ENCODE measurements around the gene TFEB. TPM values are rescaled to one million over a fixed set of nuclear protein-coding genes. Genes with fewer than 3 reads are reported as not detected.

TFEB gene
- polyA plus RNA-seq, 1 donor from 2014 or later, result 196 TPM

DNA sequence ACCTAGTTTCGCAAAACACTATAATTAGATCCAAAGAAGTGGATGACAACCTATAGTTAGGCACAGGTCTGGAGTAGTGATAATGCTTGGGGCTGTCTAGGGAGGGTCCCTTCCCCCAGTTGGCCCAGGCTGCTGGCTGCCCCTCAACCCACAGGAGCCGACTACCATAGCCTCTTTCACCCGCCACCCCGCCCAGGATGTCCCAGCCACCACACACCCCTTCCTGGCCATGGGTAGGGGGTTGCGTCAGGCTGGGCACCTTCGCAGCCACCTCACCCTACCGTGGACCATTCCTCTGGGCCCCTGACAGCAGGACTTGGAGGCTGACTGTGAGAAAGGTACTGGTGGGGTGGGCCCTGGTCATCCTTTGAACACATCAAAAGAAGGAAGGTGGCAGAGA lies 8.5 kb downstream of the TFEB start:
- Mint-ChIP-seq H3K4me1 (peaks cover 48 to 67% (median 66%) of the 10 kb centered on the region in 3 donors), H3K27ac (peak overlapping the region; percentile 76 to 96 (median 94)), H3K4me3 (peak overlapping the region; percentile 90 to 95 (median 92)), H3K27me3 (no peaks in the 10 kb centered on the region), H3K36me3 (peaks cover 13% of the 10 kb centered on the region), H3K9me3 (no peaks in the 10 kb centered on the region)

DNA sequence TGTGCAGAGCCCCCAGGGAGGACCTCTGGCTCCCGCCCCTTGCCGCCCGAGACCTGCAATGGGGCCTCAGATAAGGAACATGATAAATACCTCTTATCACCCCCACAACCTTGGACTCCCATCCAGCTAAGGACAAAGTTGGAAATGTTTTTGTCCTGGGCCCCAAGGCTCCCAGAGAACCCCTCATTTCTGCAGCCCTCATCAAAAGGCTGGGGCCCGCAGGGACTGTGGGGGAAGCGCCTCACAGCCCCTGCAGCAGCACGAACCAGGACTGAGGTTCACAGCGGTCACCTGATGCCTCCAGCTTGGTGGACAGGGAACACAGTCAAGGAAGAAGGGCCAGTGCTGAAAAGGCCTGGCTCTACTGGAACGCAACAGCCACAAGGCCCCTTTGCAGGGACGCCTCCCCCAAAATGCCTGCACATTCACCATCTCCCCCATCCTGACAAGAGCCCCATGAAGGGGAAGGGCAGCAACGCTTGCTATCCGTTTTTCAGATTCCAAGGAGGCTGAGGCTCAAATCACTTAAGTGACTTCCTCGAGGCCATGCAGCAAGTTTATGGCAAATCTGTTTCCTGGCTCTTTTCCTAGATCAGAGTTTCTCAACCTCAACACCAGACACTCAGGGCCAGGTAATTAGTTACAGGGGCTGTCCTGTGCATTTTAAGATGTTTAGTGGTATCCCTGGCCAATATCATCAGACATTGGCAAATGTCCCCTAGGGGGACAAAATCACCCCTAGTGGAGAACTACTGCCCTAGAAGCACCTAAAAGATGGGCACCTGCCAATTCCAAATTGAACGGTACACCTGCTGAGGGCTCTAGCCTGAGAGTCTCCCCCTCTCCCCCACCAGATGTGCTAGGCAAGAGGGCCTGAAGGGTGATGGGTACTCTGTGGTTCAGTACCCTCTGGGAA lies 10.6 kb downstream of the TFEB start:
- Mint-ChIP-seq H3K27ac (peak overlapping the region; percentile 66 to 97 (median 97)), H3K4me3 (peak overlapping the region; percentile 88 to 98 (median 94)), H3K36me3 (peaks cover 10% of the 10 kb centered on the region), H3K9me3 (no peaks in the 10 kb centered on the region), H3K4me1 (peaks cover 65 to 74% (median 73%) of the 10 kb centered on the region in 3 donors), H3K27me3 (no peaks in the 10 kb centered on the region)

DNA sequence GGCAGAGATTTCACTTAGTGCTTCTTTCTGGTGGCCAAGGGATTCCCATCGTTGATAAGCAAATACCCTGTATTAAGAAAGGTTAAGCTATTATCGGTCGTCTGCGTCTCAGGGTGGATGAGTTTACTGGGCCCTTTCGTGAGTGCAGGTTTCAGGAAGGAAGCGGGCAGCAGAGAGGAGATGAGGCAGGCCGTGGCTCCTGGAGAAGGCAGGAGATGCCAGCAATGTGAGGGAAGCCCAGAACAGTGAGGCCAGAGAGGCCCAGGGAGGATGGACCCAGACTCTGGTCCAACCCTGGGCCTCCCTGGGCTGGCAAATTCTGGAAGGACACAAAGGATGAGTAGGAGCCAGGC lies 11.2 kb downstream of the TFEB start:
- H3K4me3 Mint-ChIP-seq, result peak overlapping the region; percentile 88 to 98 (median 94)
- no peaks in the 10 kb centered on the region for H3K9me3 Mint-ChIP-seq
- H3K27ac Mint-ChIP-seq, result peak overlapping the region; percentile 66 to 97 (median 97)
- peaks cover 68 to 74% (median 73%) of the 10 kb centered on the region in 3 donors for H3K4me1 Mint-ChIP-seq
- peaks cover 9% of the 10 kb centered on the region for H3K36me3 Mint-ChIP-seq
- H3K27me3 Mint-ChIP-seq, result no peaks in the 10 kb centered on the region

DNA sequence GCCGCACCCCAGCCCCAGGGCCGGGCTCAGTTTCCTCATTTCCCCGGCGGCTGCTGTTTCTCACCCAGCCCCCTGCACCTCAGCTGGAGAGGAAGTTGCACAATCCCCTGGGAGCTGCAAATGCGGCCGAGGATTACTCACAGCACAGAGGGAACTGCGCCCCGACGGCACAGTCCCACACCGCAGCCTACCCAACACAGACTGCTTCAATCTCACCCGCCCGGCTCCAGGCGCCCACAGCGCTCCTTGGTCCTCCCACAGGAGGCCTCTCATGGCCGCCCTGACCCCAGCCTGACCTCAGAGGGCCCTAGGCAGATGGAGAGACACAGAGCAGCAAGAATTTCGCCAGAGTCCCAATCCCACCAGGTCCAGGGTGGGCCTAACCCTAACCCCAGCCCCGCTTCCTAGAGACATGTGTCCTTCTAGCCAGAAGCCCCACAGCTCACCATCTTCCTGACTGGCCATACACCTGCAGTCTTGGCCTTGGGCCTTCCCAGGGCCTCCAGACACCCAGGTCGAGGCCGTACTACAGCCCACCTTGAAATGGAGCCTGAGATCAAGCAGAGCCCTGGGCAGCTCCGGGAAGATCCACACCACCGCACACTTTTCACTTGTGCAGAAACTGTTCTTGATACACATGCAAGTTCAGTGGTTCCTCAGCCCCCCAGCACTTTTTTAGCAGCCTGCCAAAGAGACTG lies 11.7 kb downstream of the TFEB start:
- Mint-ChIP-seq H3K27me3 (no peaks in the 10 kb centered on the region), H3K27ac (peak overlapping the region; percentile 66 to 97 (median 97)), H3K4me1 (peaks cover 63 to 71% (median 69%) of the 10 kb centered on the region in 3 donors), H3K9me3 (no peaks in the 10 kb centered on the region), H3K4me3 (peak overlapping the region; percentile 88 to 98 (median 94)), H3K36me3 (peaks cover 4% of the 10 kb centered on the region)

DNA sequence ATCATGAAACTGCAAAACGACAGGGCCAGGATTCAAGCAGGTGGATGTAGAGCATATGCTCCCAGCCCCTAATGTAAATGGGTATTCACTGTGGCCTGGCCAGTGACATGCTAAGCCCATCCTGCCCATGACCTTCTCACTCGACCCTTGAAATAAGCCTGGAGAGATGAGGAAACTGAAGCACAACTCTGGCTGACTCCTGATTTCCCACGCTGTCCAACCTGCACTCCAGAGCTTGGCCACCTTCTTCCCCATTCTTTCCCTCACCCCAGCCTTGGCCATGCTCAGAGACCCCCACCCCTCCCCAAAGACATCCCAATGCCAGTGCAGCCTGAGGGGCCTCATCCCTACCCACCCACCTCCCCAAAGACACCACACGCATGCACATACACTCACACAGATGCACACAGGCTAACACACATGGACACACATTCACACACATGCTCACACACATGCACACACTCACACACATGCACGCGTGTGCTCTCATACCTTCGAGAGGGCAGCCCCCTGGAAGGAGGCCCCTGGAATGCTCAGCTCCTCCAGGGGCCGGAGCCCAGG lies 12.4 kb downstream of the TFEB start:
- no peaks in the 10 kb centered on the region for H3K9me3 Mint-ChIP-seq
- H3K27me3 Mint-ChIP-seq, result no peaks in the 10 kb centered on the region
- peaks cover 3% of the 10 kb centered on the region for H3K36me3 Mint-ChIP-seq
- peak overlapping the region; percentile 66 to 97 (median 97) for H3K27ac Mint-ChIP-seq
- peak overlapping the region; percentile 88 to 98 (median 94) for H3K4me3 Mint-ChIP-seq
- peaks cover 58 to 73% (median 69%) of the 10 kb centered on the region in 3 donors for H3K4me1 Mint-ChIP-seq

DNA sequence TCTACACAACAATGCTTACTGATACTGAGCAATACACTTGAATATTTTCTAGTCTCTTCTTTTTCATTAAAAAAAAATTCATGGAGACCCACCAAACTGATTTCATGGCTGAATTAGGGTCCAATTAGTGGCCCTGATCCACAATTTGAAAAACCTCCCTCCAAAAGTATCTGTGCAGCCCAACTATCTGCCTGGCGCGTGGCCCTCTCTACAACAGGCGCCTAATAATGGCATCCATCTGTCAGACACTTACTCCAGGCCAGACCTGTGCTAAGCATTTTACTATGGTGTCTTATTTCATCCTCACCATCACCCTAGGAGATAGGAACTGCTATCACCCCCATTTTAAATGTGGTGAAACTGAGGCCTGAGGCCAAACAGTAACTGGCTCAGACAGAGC lies 14.0 kb downstream of the TFEB start:
- H3K27ac Mint-ChIP-seq, result peak overlapping the region in 2 of 3 donors; percentile 66 to 92
- H3K36me3 Mint-ChIP-seq, result peaks cover 1% of the 10 kb centered on the region
- peak overlapping the region; percentile 75 to 98 (median 92) for H3K4me3 Mint-ChIP-seq
- peaks cover 62 to 77% (median 75%) of the 10 kb centered on the region in 3 donors for H3K4me1 Mint-ChIP-seq
- H3K9me3 Mint-ChIP-seq, result no peaks in the 10 kb centered on the region
- H3K27me3 Mint-ChIP-seq, result no peaks in the 10 kb centered on the region

DNA sequence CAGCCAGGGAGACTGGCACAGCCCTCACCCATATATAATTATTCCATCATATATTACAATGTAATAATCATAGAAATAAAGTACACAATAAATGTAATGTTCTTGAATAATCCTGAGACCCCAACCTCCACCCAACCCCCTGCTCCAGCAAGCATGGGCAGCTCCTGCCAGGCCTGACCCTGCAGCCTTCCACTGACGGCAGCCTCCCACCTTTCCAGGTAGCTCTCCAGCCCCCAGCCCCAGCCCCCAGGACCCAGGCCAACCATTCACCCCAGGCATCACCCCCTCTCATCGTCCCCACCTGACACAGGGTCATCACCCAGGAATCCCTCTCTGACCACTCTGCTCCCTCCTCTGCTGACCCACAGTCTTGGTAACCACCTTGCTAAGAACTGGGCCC lies 14.6 kb downstream of the TFEB start:
- Mint-ChIP-seq H3K4me3 (peak overlapping the region; percentile 75 to 98 (median 92)), H3K4me1 (peaks cover 61 to 79% (median 78%) of the 10 kb centered on the region in 3 donors)

DNA sequence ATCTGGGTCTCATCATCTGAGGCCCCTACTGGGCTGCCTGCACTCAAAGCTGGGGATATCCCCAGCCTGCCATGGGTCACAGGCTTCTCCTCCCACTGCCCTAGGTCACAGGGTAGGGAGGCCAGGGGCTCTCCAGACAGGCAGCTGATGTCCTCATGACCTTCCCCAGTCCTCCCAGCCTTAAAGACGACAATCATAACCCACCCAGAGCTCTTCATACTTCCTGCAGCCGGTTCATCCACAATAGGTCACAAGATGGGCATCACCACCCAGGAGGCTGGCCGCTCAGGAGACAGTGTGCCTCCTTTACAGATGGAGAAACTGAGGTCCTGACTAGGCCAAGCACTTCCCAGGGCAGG lies 15.2 kb downstream of the TFEB start:
- no peaks in the 10 kb centered on the region for H3K9me3 Mint-ChIP-seq
- peaks cover 59 to 77% (median 76%) of the 10 kb centered on the region in 3 donors for H3K4me1 Mint-ChIP-seq
- peak overlapping the region; percentile 66 to 91 (median 84) for H3K27ac Mint-ChIP-seq
- peaks cover 1% of the 10 kb centered on the region for H3K36me3 Mint-ChIP-seq
- H3K27me3 Mint-ChIP-seq, result no peaks in the 10 kb centered on the region
- peak overlapping the region; percentile 22 to 94 (median 52) for H3K4me3 Mint-ChIP-seq

More for the DNA sequence above, 14.6 kb downstream of the TFEB start:
- Mint-ChIP-seq H3K27ac (peak overlapping the region; percentile 66 to 92 (median 84)), H3K36me3 (peaks cover 1% of the 10 kb centered on the region), H3K27me3 (no peaks in the 10 kb centered on the region), H3K9me3 (no peaks in the 10 kb centered on the region)

DNA sequence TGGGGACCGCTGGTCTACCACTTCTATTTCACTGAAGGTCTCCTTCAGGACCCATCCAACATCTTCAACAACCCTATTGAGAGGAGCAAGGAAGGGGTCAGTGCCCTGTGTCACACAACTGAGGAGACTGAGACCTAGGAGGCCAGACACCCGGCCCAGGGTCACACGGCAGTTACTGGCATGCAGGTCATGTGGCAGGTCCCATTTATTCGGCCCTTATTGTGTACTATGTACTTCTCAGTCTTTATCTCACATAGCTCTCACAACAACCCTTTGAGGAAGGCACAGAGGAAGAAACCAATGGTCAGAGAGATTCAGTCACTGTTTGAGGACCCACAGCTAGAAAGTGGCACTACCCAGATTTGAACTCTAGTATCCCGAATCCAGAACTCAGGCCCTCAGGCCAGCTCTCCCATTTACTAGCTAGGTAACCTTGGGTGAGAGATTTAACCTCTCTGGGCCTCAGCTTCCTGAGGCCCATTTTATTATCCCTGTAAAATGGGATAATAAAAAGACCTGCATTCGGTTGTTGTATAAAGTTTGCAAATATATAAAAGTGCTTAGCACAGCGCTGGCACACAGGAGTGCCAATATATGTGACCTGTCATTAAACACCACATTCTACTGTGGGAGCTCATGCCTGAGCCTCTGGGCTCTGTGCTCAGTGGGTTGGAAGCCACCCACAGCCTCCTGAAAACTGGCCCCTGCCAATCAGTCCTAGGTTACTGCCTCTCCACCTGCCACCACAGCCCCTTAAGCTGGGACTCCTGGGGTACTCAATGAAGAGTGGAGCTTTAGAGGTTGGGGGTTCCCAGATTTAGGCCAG lies 15.8 kb downstream of the TFEB start:
- H3K36me3 Mint-ChIP-seq, result peaks cover 1% of the 10 kb centered on the region
- peak overlapping the region in 3 of 4 donors; percentile 65 to 94 (median 85) for H3K4me3 Mint-ChIP-seq
- H3K27ac Mint-ChIP-seq, result peak overlapping the region; percentile 66 to 91 (median 84)
- peaks cover 53 to 75% (median 73%) of the 10 kb centered on the region in 3 donors for H3K4me1 Mint-ChIP-seq
- H3K9me3 Mint-ChIP-seq, result no peaks in the 10 kb centered on the region
- H3K27me3 Mint-ChIP-seq, result no peaks in the 10 kb centered on the region

DNA sequence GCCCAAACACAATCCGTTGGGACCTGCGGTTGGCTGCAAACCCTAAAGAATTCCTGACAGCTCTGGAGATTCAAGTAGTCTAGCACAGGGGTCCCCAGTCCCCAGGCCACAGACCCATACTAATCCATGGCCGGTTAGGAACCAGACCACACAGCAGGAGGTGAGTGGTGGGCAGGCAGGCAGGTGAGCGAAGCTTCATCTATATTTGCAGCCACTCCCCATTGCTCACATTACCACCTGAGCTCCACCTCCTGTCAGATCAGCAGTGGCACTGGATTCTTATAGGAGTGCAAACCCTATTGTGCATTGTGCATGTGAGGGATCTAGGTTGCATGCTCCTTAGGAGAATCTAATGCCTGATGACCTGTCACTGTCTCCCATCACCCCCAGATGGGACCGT lies 16.6 kb downstream of the TFEB start:
- H3K9me3 Mint-ChIP-seq, result no peaks in the 10 kb centered on the region
- peaks cover under 1% of the 10 kb centered on the region for H3K36me3 Mint-ChIP-seq
- peak overlapping the region in 2 of 3 donors; percentile 66 to 73 for H3K27ac Mint-ChIP-seq
- peaks cover 3% of the 10 kb centered on the region for H3K27me3 Mint-ChIP-seq
- H3K4me1 Mint-ChIP-seq, result peaks cover 54 to 77% (median 71%) of the 10 kb centered on the region in 3 donors
- peak overlapping the region in 3 of 4 donors; percentile 61 to 94 (median 70) for H3K4me3 Mint-ChIP-seq

DNA sequence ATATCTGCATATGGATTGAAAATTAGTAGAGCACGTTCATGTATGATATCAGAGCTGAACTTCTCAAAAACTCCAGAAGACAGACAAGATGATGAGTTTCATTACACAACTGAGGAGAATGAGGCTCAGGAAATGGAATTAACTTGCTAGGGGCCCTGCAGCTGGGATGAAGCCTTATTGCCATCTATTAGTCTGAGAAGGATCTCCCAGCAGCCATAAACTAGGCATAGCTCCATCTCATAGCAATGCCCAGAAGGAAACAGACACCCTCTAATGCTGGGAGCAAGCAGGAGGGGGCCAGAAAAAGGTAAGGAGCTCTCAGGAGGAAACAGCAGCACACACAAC lies 18.0 kb downstream of the TFEB start:
- no peaks in the 10 kb centered on the region for H3K36me3 Mint-ChIP-seq
- H3K9me3 Mint-ChIP-seq, result no peaks in the 10 kb centered on the region
- peaks cover 57 to 77% (median 67%) of the 10 kb centered on the region in 3 donors for H3K4me1 Mint-ChIP-seq
- peaks cover 3% of the 10 kb centered on the region for H3K27me3 Mint-ChIP-seq
- peak overlapping the region; percentile 41 to 94 (median 66) for H3K27ac Mint-ChIP-seq
- H3K4me3 Mint-ChIP-seq, result peak overlapping the region; percentile 67 to 87 (median 73)

DNA sequence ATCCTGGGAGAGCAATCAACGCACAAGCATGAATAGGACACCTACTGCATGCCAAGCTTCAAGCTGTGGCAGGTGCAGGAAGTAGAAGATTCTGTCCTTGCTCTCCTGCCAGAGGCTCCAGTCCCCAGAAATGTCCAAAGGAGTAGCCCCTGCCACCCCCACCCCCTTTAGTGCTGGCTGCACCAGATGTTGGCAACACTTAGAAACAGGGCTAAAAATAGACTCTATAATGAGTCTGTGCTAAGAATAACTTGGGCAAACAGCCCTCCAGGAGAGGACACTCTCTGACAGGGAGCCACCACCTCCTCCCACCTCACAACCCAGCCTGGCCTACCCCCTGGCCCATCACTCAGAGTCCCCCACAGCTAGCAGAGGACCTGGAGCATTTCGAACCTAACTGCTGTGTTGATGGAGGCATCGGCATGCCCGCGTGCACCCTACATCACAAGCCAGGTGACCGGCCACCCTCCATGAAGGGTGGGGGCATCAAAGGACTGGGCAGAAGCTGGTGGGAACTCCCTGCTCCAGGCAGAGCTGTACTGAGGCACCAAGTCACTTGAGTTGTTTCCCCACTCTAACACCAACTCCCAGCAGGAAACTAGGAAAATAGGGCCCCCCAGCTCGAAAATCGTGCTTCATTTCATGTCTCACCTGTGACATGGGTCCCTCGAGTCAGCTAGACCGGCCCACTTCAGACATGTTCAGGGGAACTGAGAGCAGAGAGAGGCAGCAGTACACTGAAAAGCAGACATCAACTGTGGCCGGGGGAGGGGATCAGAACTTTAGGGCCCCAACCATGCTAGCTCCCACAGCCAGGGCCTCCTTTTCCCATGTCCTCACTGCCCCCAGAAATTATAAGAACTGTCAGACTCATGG lies 18.7 kb downstream of the TFEB start:
- Mint-ChIP-seq H3K9me3 (no peaks in the 10 kb centered on the region), H3K27me3 (peaks cover 3% of the 10 kb centered on the region), H3K36me3 (no peaks in the 10 kb centered on the region), H3K4me3 (peak overlapping the region; percentile 68 to 87 (median 73)), H3K4me1 (peaks cover 57 to 77% (median 62%) of the 10 kb centered on the region in 3 donors), H3K27ac (peak overlapping the region; percentile 41 to 94 (median 66))

DNA sequence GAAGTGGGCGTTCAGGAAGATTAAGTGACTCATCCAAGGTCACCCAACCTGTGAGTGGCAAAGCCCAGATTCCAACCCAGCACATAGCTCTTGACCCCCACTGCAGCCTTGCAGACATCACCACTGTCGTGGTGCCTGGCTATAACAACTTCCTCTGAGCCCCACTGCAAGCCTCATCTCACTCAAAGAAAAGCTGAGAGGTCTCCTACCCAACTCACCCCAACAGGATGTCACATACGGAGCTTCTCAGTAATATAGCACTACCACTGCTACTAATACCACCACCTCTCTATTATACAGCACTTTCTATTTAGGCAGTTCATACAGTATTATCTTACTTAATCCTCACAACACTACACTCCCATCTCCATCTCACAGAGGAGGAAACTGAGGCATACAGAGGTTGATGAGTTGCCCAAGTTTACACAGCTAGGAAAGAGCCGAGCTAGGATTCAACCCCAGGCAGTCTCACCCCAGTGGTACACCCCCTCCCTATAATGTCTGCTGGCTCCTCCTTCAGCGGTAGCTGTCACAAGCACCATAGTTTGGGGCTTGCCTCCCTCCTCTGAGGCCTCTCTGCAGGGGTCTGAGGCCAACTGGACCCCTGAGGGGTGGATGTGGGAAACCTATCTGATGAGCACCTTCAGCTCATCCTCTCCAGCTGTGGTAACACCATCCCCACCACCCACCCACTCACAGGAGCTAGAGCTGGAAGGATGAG lies 19.5 kb downstream of the TFEB start:
- Mint-ChIP-seq H3K27me3 (peaks cover 3% of the 10 kb centered on the region), H3K4me1 (peaks cover 50 to 73% (median 55%) of the 10 kb centered on the region in 3 donors), H3K9me3 (no peaks in the 10 kb centered on the region), H3K4me3 (peak overlapping the region; percentile 22 to 87 (median 61)), H3K36me3 (peaks cover 2% of the 10 kb centered on the region), H3K27ac (peak overlapping the region; percentile 41 to 94 (median 66))

Data from IgD-negative memory B cell (primary cell).